GM10248 (cell line): ENCODE data around the gene DNAH6.

Experiments
- CTCF ChIA-PET: fragments of 300-600 bp; sonication (Branson Sonifier 250); formaldehyde crosslinking; extraction: SDS; loops from one replicate; lab custom pipeline; 2021; ENCODE audit warnings: antibody characterized with exemption; lab: Yijun Ruan, JAX
- POLR2A ChIA-PET: fragments of 350-650 bp; sonication (Branson Sonifier 250); formaldehyde crosslinking; extraction: SDS; loops from one replicate; lab custom pipeline; 2020; ENCODE audit warnings: antibody characterized with exemption; lab: Yijun Ruan, JAX
- DNase-seq: peaks from one replicate; pipeline ENCODE4 v3.0.0; 2012; ENCODE audit errors: extremely low spot score
- CTCF ChIP-seq: IDR thresholded peaks from 2 replicates; pipeline ENCODE4 v1.5.1; 2012; ENCODE audit warnings: mild to moderate bottlenecking, low read depth; ENCODE audit errors: extremely low read depth, missing control alignments, control extremely low read depth

DNAH6 gene

GRCh38 chr2:84643991-84644390, 127.7 kb downstream of the DNAH6 start:
- no peak for DNase-seq
- TF ChIP-seq CTCF: no peak
- ChIA-PET POLR2A (no interaction called here), CTCF (interaction anchor here (1.1 kb wide), 1 partner anchor 9 kb away, joined by 3 read pairs; no protein-coding TSS in a partner anchor)

- CTCF ChIA-PET: interaction anchor here (1.1 kb wide), 1 partner anchor 9 kb away, joined by 3 read pairs; no protein-coding TSS in a partner anchor
- POLR2A ChIA-PET: no interaction called here
- no peak for TF ChIP-seq CTCF
- DNase-seq: no peak
Observed at GRCh38 chr2:84646514-84646913, 130.2 kb downstream of the DNAH6 start.

- ChIA-PET POLR2A (no interaction called here), CTCF (interaction anchor here (1.1 kb wide), 1 partner anchor 8 kb away, joined by 3 read pairs; no protein-coding TSS in a partner anchor)
- no peak for DNase-seq
- TF ChIP-seq CTCF: no peak
Observed at GRCh38 chr2:84647267-84647666, 131.0 kb downstream of the DNAH6 start.

GRCh38 chr2:84649058-84649457, 132.8 kb downstream of the DNAH6 start:
- DNase-seq: no peak
- POLR2A ChIA-PET: no interaction called here
- CTCF ChIA-PET: no interaction called here
- TF ChIP-seq CTCF: no peak

GRCh38 chr2:84649487-84650142, 133.3 kb downstream of the DNAH6 start:
- DNase-seq: no peak
- ChIA-PET CTCF (no interaction called here), POLR2A (no interaction called here)
- no peak for TF ChIP-seq CTCF

GRCh38 chr2:84652431-84652830, 136.1 kb downstream of the DNAH6 start:
- no peak for TF ChIP-seq CTCF
- ChIA-PET POLR2A (no interaction called here), CTCF (no interaction called here)
- no peak for DNase-seq
